Inflammatory macrophage treated with lipopolysaccharide for 4 hours (primary cell): ENCODE data around the gene ECI2.
"Not testable (repeated sequence)": the region's sequence is repeated elsewhere in the genome, so short reads cannot be mapped to it uniquely, and the experiment has no call there.

ENCODE experiments used
- DNase-seq: peaks from one replicate; pipeline ENCODE4 v3.0.0-alpha.2; 2020

ECI2 gene

GRCh38 chr6:4100655-4101054 is 34.7 kb downstream of the ECI2 start:
- no peak for DNase-seq

- DNase-seq = no peak
Observed at GRCh38 chr6:4093288-4093687, 42.1 kb downstream of the ECI2 start.

GRCh38 chr6:4091941-4092340 is 43.4 kb downstream of the ECI2 start:
- DNase-seq = no peak

- DNase-seq = not testable (repeated sequence)
Observed at GRCh38 chr6:4090043-4090442, 45.3 kb downstream of the ECI2 start.

GRCh38 chr6:4088704-4089103 is 46.7 kb downstream of the ECI2 start:
- no peak for DNase-seq

- DNase-seq = no peak
Observed at GRCh38 chr6:4085332-4085700, 50.1 kb downstream of the ECI2 start.

- DNase-seq = no peak
Observed at GRCh38 chr6:4084444-4085331, 50.7 kb downstream of the ECI2 start.

- no peak for DNase-seq
Observed at GRCh38 chr6:4078691-4079471, 56.5 kb downstream of the ECI2 start, which contains the start of gene FAM217A. Gene FAM217A, minus strand, starts transcription at chr6:4079137. Its CDS starts 1,723 bp downstream, at chr6:4077414.

GRCh38 chr6:4074478-4075235 is 60.7 kb downstream of the ECI2 start:
- no peak for DNase-seq

GRCh38 chr6:4071330-4071729 is 64.0 kb downstream of the ECI2 start:
- DNase-seq = no peak

- no peak for DNase-seq
Observed at GRCh38 chr6:4069199-4069598, 66.2 kb downstream of the ECI2 start.

GRCh38 chr6:4067673-4068072 is 67.7 kb downstream of the ECI2 start:
- DNase-seq = no peak

- DNase-seq = no peak
Observed at GRCh38 chr6:4066029-4066755, 69.2 kb downstream of the ECI2 start.
